Pancreas (tissue), 10 donors: ENCODE data around the gene DYNLT3. TPM values are rescaled to one million over a fixed set of nuclear protein-coding genes. Genes with fewer than 3 reads are reported as not detected.

Experiments
- ATAC-seq, 4 donors: fragments of 200-7000 bp; cut with Tn5 transposase; one replicate each; pipeline versions ENCODE4 v1.8.0 to v1.9.1; 2020; ENCODE audit warnings: mild to moderate bottlenecking in 4 of 4, moderate library complexity in 4 of 4
- DNase-seq, 6 donors: peaks; one replicate each; pipeline ENCODE4 v3.0.0-alpha.2; 2020
- FAIRE-seq: peaks from 2 replicates; lab custom pipeline; 2012; peaks lifted over from hg19 to GRCh38; lab: Jason Lieb, UNC
- H3K27ac ChIP-seq, 4 donors: fragments of 200-600 bp; sonication (generic); 1 replicate in 3 of 4; 2 replicates in 1 of 4; pipeline versions ENCODE4 v1.5.0 to v1.8.0; 2020
- H3K27me3 ChIP-seq, 4 donors: fragments of 200-600 bp; one replicate each; pipeline ENCODE4 v1.8.0; 2021
- H3K36me3 ChIP-seq, 3 donors: fragments of 200-600 bp; sonication (generic) in 1 of 3; one replicate each; pipeline versions ENCODE4 v1.5.0 to v1.8.0; 2020 to 2021
- H3K4me1 ChIP-seq, 3 donors: fragments of 200-600 bp; one replicate each; pipeline ENCODE4 v1.8.0; 2021
- H3K4me3 ChIP-seq, 4 donors: fragments of 200-600 bp; sonication (generic) in 2 of 4; one replicate each; pipeline versions ENCODE4 v1.5.0 to v1.8.0; 2020 to 2021
- H3K9me3 ChIP-seq, 4 donors: fragments of 200-600 bp; one replicate each; pipeline ENCODE4 v1.8.0; 2021
- WGBS, 2 donors: extraction: QIAGEN DNeasy Blood & Tissue Kit; methylation state at CpG; one replicate each; pipeline ENCODE4 v1.1.7; 2013; 5-methylcytosine and 5-hydroxymethylcytosine counted together
- intact Hi-C, 3 donors: fragments of 100-400 bp; cut with DNase I; formaldehyde crosslinking; loops; one replicate each; pipeline versions ENCODE4 v1.11.1 to v1.14.2; 2022
- polyA plus RNA-seq, 2 donors: library from polyadenylated mRNA; stranded (reverse); fragments of 200-250 nt; gene quantifications; one replicate each; pipeline ENCODE4 v1.2.3, GENCODE V29; 2013
- total RNA-seq, 6 donors: library from RNA; stranded (reverse); fragmentation: NEBNext Ultra II Directional in 4 of 6; extraction: Animal tissue kit (Norgen Biotek cat#: 25700) in 4 of 6; gene quantifications; one replicate each; pipeline versions ENCODE4 v1.2.1 to v1.2.4, GENCODE V29; 2021 to 2023
- TF ChIP-seq, protein P1 (sequence below), 4 donors: fragments of 200-600 bp; sonication (generic) in 3 of 4; IDR thresholded peaks; one replicate each; pipeline versions ENCODE4 v1.5.0 to v1.8.0; 2021; ENCODE audit warnings: antibody characterized with exemption in 4 of 4
- donor health status: healthy with polysubstance abuse.
- donor health status: DM: no; HTN: no; CAD: no; lungs with moderate emphysema.
- donor health status: DM: no; HTN: no; CAD: no.
- donor health status: control.
- donor health status: control.
- donor health status: Bipolar disorder and iron deficiency.
- donor health status: DM: yes; HTN: yes; CAD: no.
- donor health status: DM: no; HTN: no; CAD: no.
- donor health status: DM: no; HTN: no; CAD: no.
- donor health status: DM: yes; HTN: yes; CAD: no.

Gene DYNLT3
- total and polyA plus RNA-seq, 8 donors: 5.0 to 18.8 (median 7.9) TPM

DNA sequence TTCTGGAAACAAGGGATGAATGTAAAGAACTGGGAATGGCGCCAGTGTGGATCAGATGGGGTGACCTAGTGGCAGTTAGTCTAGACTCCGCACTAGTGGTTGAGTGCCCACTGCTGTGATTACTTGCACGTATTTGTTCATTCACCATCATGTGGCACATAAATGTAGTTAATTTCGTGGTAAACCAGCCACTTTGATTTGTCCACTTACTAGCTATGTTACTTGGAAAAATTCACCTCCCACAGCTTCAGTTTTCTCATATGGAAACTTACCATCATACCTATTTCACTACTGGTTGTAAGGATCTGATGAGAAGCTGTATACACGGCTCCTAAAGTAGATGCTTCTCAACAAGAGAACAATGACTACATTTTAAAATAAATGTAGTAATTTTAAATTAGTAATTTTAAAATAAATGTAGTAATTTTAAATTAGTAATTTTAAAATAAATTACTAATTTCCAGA, 394 bp upstream of the DYNLT3 start:
- 12 to 37% methylated on average over 5 of the region's 5 CpGs for WGBS, 2 donors
- H3K9me3 ChIP-seq: no peaks in the 10 kb centered on the region
- ATAC-seq (peak in 2 of 4 donors; percentile 4 to 20), FAIRE-seq (peak; percentile 93), DNase-seq (no peak)
- peak overlapping the region; percentile 38 to 58 (median 48) for H3K4me3 ChIP-seq
- H3K27ac ChIP-seq: peak overlapping the region in 3 of 4 donors; percentile 23 to 54 (median 51)
- H3K4me1 ChIP-seq: no peaks in the 10 kb centered on the region
- TF ChIP-seq, protein P1, sequence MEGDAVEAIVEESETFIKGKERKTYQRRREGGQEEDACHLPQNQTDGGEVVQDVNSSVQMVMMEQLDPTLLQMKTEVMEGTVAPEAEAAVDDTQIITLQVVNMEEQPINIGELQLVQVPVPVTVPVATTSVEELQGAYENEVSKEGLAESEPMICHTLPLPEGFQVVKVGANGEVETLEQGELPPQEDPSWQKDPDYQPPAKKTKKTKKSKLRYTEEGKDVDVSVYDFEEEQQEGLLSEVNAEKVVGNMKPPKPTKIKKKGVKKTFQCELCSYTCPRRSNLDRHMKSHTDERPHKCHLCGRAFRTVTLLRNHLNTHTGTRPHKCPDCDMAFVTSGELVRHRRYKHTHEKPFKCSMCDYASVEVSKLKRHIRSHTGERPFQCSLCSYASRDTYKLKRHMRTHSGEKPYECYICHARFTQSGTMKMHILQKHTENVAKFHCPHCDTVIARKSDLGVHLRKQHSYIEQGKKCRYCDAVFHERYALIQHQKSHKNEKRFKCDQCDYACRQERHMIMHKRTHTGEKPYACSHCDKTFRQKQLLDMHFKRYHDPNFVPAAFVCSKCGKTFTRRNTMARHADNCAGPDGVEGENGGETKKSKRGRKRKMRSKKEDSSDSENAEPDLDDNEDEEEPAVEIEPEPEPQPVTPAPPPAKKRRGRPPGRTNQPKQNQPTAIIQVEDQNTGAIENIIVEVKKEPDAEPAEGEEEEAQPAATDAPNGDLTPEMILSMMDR (IDR thresholded peaks at IDR 0.05): no peak
- H3K36me3 ChIP-seq: no peaks in the 10 kb centered on the region
- intact Hi-C loops: no loop called here
- H3K27me3 ChIP-seq: no peaks in the 10 kb centered on the region

GRCh38 chrX:37846558-37846933, 825 bp downstream of the DYNLT3 start:
- Histone ChIP-seq H3K27ac (no peak overlapping the region), H3K36me3 (no peaks in the 10 kb centered on the region), H3K4me3 (peak overlapping the region; percentile 38 to 58 (median 48)), H3K27me3 (no peaks in the 10 kb centered on the region), H3K9me3 (no peaks in the 10 kb centered on the region), H3K4me1 (no peaks in the 10 kb centered on the region)
- 22 to 41% methylated on average over 1 of the region's 1 CpG for WGBS, 2 donors
- ATAC-seq (no peak), FAIRE-seq (peak; percentile 53), DNase-seq (no peak)
- intact Hi-C loops: no loop called here
- TF ChIP-seq, protein P1 (IDR thresholded peaks at IDR 0.05): no peak

- FAIRE-seq (no peak), ATAC-seq (no peak), DNase-seq (no peak)
- intact Hi-C loops: no loop called here
- Histone ChIP-seq H3K27me3 (no peaks in the 10 kb centered on the region), H3K4me1 (no peaks in the 10 kb centered on the region), H3K36me3 (no peaks in the 10 kb centered on the region), H3K4me3 (no peak overlapping the region), H3K27ac (no peak overlapping the region), H3K9me3 (no peaks in the 10 kb centered on the region)
- TF ChIP-seq, protein P1 (IDR thresholded peaks at IDR 0.05): no peak
- 74 to 83% methylated on average over 3 of the region's 3 CpGs for WGBS, 2 donors
Observed at GRCh38 chrX:37846141-37846540, 1.2 kb downstream of the DYNLT3 start.

GRCh38 chrX:37844622-37845021, 2.7 kb downstream of the DYNLT3 start:
- intact Hi-C loops: no loop called here
- Histone ChIP-seq H3K36me3 (no peaks in the 10 kb centered on the region), H3K27me3 (no peaks in the 10 kb centered on the region), H3K4me3 (no peak overlapping the region), H3K9me3 (no peaks in the 10 kb centered on the region), H3K4me1 (no peaks in the 10 kb centered on the region), H3K27ac (no peak overlapping the region)
- ATAC-seq (no peak), DNase-seq (no peak), FAIRE-seq (no peak)
- TF ChIP-seq, protein P1 (IDR thresholded peaks at IDR 0.05): no peak

DNA sequence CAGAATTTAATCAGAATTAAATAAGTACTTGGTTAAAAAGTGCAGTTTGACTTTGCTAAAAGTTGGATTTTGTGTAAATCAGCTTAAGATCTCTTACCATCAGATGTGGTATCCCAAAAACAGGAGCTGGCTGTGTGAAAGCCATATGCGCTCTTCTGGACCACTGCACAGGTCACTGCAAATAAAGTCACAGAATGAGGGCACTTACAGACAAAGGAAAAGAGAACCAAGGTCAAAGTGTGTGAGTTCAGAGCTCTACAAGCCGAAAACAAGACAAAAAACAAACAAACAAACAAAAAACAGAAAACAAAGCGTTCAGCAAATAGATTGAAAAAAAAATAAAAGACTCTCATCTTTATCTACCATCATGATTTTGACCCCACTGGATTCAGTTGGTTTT, 6.4 kb downstream of the DYNLT3 start:
- no peak overlapping the region for H3K27ac ChIP-seq
- H3K9me3 ChIP-seq: no peaks in the 10 kb centered on the region
- intact Hi-C loops: no loop called here
- FAIRE-seq (no peak), DNase-seq (no peak), ATAC-seq (no peak)
- TF ChIP-seq, protein P1 (IDR thresholded peaks at IDR 0.05): no peak
- no peaks in the 10 kb centered on the region for H3K36me3 ChIP-seq
- H3K27me3 ChIP-seq: peaks cover 0 to 4% (median 0%) of the 10 kb centered on the region in 4 donors
- 71 to 92% methylated on average over 3 of the region's 3 CpGs for WGBS, 2 donors
- H3K4me3 ChIP-seq: no peak overlapping the region
- H3K4me1 ChIP-seq: no peaks in the 10 kb centered on the region
